Upper lobe of right lung (tissue), 1 donor: Measurements from ENCODE around the gene ENSA. TPM values are rescaled to one million over a fixed set of nuclear protein-coding genes. Genes with fewer than 3 reads are reported as not detected.

ENCODE experiments used
- ATAC-seq: fragments of 200-7000 bp; cut with Tn5 transposase; one replicate; pipeline ENCODE4 v1.9.1; 2020; ENCODE audit warnings: mild to moderate bottlenecking, moderate library complexity
- DNase-seq: peaks from one replicate; pipeline ENCODE4 v3.0.0-alpha.2; 2020
- H3K27ac ChIP-seq: fragments of 200-600 bp; one replicate; pipeline ENCODE4 v1.8.0; 2022
- H3K27me3 ChIP-seq: fragments of 200-600 bp; one replicate; pipeline ENCODE4 v1.8.0; 2022; ENCODE audit warnings: mild to moderate bottlenecking
- H3K36me3 ChIP-seq: fragments of 200-600 bp; one replicate; pipeline ENCODE4 v1.8.0; 2022
- H3K4me1 ChIP-seq: fragments of 200-600 bp; one replicate; pipeline ENCODE4 v1.8.0; 2022
- H3K4me3 ChIP-seq: fragments of 200-600 bp; one replicate; pipeline ENCODE4 v1.8.0; 2022; ENCODE audit warnings: mild to moderate bottlenecking
- H3K9me3 ChIP-seq: fragments of 200-600 bp; one replicate; pipeline ENCODE4 v1.8.0; 2022
- intact Hi-C: fragments of 100-400 bp; cut with DNase I; formaldehyde crosslinking; loops from one replicate; pipeline ENCODE4 v1.11.0; 2022
- total RNA-seq: library from RNA; stranded (reverse); fragmentation: NEBNext Ultra II Directional; extraction: Animal tissue kit (Norgen Biotek cat#: 25700); gene quantifications from one replicate; pipeline ENCODE4 v1.2.1, GENCODE V29; 2021
- TF ChIP-seq, protein P1 (sequence below): fragments of 200-600 bp; IDR thresholded peaks from one replicate; pipeline ENCODE4 v1.8.0; 2022; ENCODE audit warnings: antibody characterized with exemption
- donor health status: DM: no; HTN: yes; CAD: no; lungs with severe emphysema.

The ENSA gene
- total RNA-seq, 1 donor from 2014 or later: 188 TPM

DNA sequence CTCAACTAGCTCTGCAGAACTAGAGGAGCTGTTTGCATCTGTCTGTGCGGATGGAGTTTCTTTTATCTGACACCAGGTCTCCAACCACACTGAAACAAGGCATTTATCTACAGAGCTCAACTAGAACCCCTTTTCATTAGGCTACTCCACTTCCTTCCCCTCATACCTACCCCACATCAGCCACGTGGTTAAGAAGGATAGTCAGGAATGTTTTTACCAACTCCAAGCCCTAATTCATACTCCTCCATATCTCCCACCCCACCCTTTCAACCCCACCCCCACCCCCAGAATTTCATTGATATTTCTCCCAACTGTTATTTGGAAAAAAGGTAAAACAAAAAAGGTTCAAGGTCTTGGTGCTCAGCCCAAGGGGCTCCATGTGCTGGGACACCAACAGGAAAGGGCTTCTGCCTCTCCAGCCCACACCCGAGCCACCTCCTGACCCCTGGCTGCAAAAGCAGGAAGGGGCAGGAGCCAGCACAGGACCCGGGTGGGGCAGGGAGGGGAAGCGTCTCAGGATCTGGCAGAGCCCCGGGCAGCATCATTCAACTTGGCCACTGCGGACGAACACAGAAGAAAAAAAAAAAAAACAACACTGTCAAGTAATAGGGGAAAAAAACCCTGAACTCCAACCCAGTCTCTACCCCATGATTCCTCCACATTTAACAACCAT, 7.0 kb downstream of the ENSA start:
- TF ChIP-seq, protein P1, sequence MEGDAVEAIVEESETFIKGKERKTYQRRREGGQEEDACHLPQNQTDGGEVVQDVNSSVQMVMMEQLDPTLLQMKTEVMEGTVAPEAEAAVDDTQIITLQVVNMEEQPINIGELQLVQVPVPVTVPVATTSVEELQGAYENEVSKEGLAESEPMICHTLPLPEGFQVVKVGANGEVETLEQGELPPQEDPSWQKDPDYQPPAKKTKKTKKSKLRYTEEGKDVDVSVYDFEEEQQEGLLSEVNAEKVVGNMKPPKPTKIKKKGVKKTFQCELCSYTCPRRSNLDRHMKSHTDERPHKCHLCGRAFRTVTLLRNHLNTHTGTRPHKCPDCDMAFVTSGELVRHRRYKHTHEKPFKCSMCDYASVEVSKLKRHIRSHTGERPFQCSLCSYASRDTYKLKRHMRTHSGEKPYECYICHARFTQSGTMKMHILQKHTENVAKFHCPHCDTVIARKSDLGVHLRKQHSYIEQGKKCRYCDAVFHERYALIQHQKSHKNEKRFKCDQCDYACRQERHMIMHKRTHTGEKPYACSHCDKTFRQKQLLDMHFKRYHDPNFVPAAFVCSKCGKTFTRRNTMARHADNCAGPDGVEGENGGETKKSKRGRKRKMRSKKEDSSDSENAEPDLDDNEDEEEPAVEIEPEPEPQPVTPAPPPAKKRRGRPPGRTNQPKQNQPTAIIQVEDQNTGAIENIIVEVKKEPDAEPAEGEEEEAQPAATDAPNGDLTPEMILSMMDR: no peak
- peaks cover 41% of the 10 kb centered on the region for H3K4me1 ChIP-seq
- ATAC-seq (peak; percentile 58), DNase-seq (no peak)
- no peaks in the 10 kb centered on the region for H3K27me3 ChIP-seq
- intact Hi-C loops: loop anchor here (10.0 kb wide), 1 partner anchor 48 kb away; the partner anchor contains the start of gene MCL1
- H3K9me3 ChIP-seq: no peaks in the 10 kb centered on the region
- no peak overlapping the region for H3K4me3 ChIP-seq
- H3K36me3 ChIP-seq: peaks cover 79% of the 10 kb centered on the region
- H3K27ac ChIP-seq: peak overlapping the region; percentile 39

DNA sequence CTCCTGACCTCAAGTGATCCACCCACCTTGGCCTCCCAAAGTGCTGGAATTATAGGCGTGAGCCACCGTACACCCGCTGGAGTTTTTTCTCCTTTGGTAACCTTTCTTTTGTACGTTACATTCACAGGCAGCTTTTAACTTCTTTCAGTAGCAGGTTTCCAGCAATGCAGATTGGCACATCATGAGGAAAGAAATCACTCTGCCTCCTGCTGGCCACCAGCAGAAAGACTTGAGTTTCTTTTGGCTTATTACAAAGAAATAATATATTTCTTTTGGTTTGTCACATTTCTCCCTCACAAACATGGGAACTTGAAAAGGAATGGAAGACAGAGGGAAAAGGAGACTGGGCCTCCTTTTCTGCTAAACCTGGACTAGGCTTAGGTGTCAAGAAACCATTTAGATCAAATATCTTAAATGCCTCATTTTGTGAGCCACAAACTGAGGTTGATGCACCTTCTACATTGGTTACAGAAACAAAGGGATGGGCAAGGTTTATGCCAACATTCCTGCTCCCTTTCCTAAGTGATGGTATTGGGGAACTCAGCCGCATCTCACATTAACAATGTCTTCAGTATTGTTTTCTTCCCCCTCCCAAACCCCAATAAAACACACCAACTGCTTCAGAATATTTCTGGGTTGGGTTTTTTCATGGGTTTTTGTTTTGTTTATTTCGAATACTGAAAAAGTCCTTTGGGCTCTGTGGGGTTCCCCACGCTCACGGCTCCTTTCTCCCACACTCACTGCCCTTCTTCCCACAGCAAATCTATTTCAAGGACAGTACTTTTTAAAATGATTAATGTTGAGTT, 7.7 kb downstream of the ENSA start:
- peak; percentile 59 for ATAC-seq
- H3K4me1 ChIP-seq: peaks cover 41% of the 10 kb centered on the region
- peaks cover 79% of the 10 kb centered on the region for H3K36me3 ChIP-seq
- no peaks in the 10 kb centered on the region for H3K9me3 ChIP-seq
- no peaks in the 10 kb centered on the region for H3K27me3 ChIP-seq
- peak overlapping the region; percentile 39 for H3K27ac ChIP-seq
- no peak for DNase-seq
- no peak overlapping the region for H3K4me3 ChIP-seq
- TF ChIP-seq, protein P1: peak; percentile 74
- intact Hi-C loops: loop anchor here (10.0 kb wide), 1 partner anchor 47 kb away; the partner anchor contains the start of gene MCL1

DNA sequence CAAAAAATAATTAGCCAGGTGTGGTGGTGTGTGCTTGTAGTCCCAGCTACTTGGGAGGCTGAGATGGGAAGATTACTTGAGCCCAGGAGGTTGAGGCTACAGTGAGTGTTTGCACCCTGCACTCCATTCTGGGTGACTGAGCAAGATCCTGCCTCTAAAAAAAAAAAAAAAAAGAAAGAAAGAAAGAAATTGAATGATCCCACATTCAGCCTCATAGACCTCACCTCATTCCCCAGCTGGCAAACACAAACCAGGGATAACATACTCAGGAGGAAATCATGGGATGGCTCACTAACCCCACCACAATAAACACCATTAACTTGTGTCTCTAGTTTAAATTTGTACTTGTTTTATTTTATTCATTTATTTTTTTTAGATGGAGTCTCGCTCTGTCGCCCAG, 8.5 kb downstream of the ENSA start:
- intact Hi-C loops: loop anchor here (10.0 kb wide), 1 partner anchor 46 kb away; the partner anchor contains the start of gene MCL1
- Histone ChIP-seq H3K4me1 (peaks cover 41% of the 10 kb centered on the region), H3K27me3 (no peaks in the 10 kb centered on the region), H3K27ac (peak overlapping the region; percentile 39), H3K4me3 (no peak overlapping the region), H3K36me3 (peaks cover 71% of the 10 kb centered on the region), H3K9me3 (no peaks in the 10 kb centered on the region)
- ATAC-seq: no peak
- no peak for DNase-seq
- TF ChIP-seq, protein P1: no peak

DNA sequence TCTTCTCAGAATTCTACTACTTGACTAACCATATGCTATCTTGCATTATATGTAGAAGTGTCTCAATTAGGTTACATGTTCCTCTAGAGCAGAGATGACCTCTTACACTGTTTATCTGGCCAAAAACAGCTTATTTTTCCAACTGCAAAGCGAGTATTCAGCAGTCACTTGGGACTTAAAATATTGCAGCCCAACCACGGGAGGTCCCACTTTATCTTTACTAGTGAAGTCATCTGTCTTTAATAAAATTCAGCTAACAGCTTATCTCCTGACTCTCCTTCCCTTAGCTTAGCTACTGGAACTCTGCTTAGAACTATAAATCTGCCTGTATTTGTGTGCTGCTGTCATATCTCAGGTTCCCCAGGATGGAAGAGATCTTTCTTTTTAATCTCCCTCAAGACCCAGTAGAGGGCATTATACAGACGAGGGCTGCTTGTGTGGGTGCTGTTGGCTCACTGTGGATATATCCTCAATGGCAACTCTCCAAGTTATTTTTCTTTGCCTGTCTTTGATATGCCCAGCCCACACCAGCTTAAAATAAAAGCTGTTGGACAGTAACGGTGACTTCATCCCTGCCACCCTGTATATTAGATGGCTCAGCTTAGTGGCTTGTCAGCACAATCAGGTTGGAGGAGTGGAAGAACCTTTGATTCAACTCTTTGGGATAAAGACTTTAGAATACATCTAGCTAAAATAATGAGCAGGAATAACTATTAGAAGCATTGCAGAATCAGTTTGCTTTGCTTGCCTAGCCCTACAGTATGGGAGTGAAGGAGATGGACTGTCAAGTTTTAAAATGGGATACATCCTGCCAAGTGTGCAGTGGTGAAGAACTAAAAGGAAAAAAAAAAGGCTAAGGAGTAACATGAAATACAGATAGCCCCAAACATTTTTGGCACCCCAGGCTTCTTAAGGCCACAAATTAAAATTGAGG, 9.6 kb downstream of the ENSA start:
- peaks cover 60% of the 10 kb centered on the region for H3K36me3 ChIP-seq
- no peaks in the 10 kb centered on the region for H3K9me3 ChIP-seq
- intact Hi-C loops: loop anchor here (10.0 kb wide), 1 partner anchor 45 kb away; the partner anchor contains the start of gene MCL1
- H3K4me1 ChIP-seq: peaks cover 47% of the 10 kb centered on the region
- TF ChIP-seq, protein P1: peak; percentile 44
- no peaks in the 10 kb centered on the region for H3K27me3 ChIP-seq
- DNase-seq (no peak), ATAC-seq (peak; percentile 87)
- H3K27ac ChIP-seq: peak overlapping the region; percentile 39
- no peak overlapping the region for H3K4me3 ChIP-seq
